ENCODE results near the gene PXDN. TPM values are rescaled to one million over a fixed set of nuclear protein-coding genes. Genes with fewer than 3 reads are reported as not detected.

PXDN gene
- total RNA-seq, 1 donor from 2014 or later = 27.5 TPM

GRCh38 chr2:1613731-1614354, 130.5 kb downstream of the PXDN start:
- DNase-seq (ENCODE audit: low spot score) = peak; percentile 76
- intact Hi-C loops (cut with DNase I) = no loop called here

GRCh38 chr2:1613078-1613445, 131.3 kb downstream of the PXDN start:
- intact Hi-C loops (cut with DNase I) = no loop called here
- peak; percentile 12 for DNase-seq (ENCODE audit: low spot score)

GRCh38 chr2:1612391-1613077, 131.8 kb downstream of the PXDN start:
- intact Hi-C loops (cut with DNase I) = no loop called here
- peak; percentile 20 for DNase-seq (ENCODE audit: low spot score)

DNA sequence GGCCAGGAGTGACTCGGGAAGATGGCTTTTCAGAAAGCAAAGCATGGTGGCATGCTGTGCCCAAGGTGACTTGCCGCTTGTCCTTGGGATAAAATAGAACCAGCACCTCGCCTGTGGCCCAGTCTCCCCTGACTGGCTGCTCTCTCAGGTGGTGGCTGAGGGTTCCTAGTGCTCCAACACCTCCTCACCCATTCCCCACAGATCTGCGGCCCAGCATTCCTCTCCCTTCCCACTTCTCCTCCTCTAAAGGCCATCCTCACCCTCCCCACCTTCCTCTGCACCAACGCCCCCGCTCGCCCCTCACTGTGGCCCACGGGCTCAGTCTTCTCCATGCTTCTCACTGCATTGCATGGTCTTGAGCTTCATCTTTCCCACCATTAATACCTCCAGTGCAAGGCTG, 132.4 kb downstream of the PXDN start:
- intact Hi-C loops (cut with DNase I) = no loop called here
- peak; percentile 35 for DNase-seq (ENCODE audit: low spot score)

DNA sequence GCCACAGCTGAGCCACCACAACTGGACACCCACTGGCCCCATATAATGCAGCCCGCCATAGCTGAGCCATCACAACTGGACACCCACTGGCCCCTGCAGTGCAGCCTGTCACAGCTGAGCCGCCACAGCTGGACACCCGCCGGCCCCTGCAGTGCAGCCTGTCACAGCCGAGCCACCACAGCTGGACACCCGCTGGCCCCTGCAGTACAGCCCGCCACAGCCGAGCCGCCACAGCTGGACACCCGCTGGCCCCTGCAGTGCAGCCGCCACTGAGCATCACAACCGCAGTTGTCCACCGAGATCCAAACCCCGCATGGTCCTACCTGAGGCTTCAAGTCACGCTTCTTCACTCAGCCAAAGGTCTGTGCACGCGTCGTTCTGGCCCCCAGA, 134.2 kb downstream of the PXDN start:
- intact Hi-C loops (cut with DNase I) = no loop called here

GRCh38 chr2:1609485-1610095, 134.7 kb downstream of the PXDN start:
- intact Hi-C loops (cut with DNase I) = loop anchor here (5.0 kb wide), 2 partner anchors 43 to 133 kb away; partner anchors contain the start of gene PXDN
- peak; percentile 49 for DNase-seq (ENCODE audit: low spot score)

More for the DNA sequence above, 134.2 kb downstream of the PXDN start:
- peak; percentile 47 for DNase-seq (ENCODE audit: low spot score)

DNA sequence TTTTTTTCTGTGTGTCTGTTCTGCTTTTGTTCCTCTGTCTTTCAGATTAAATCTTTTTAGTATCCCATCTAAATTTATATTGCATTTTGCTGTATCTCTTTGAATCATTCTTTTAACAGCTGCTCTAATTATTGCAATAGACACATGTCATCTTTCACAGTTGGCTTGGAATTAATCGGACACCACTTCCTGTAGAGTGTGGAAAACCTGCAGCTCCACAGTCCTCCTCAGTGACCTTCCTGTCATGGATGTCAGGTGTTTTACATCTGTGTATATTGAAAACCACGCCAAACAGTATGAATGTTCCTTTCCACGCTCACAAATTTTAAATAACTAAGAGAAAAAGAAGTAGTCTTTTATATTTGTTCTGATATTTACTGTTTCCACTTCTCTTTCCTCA, 135.3 kb downstream of the PXDN start:
- DNase-seq (ENCODE audit: low spot score) = no peak
- intact Hi-C loops (cut with DNase I) = loop anchor here (5.0 kb wide), 2 partner anchors 43 to 133 kb away; partner anchors contain the start of gene PXDN

- DNase-seq (ENCODE audit: low spot score) = peak; percentile 38
- intact Hi-C loops (cut with DNase I) = loop anchor here (5.0 kb wide), 2 partner anchors 44 to 134 kb away; partner anchors contain the start of gene PXDN
Observed at GRCh38 chr2:1607971-1608688, 136.2 kb downstream of the PXDN start.

- intact Hi-C loops (cut with DNase I) = loop anchor here (5.0 kb wide), 2 partner anchors 45 to 135 kb away; partner anchors contain the start of gene PXDN
- DNase-seq (ENCODE audit: low spot score) = peak; percentile 66
Observed at GRCh38 chr2:1607236-1607920, 136.9 kb downstream of the PXDN start.

DNA sequence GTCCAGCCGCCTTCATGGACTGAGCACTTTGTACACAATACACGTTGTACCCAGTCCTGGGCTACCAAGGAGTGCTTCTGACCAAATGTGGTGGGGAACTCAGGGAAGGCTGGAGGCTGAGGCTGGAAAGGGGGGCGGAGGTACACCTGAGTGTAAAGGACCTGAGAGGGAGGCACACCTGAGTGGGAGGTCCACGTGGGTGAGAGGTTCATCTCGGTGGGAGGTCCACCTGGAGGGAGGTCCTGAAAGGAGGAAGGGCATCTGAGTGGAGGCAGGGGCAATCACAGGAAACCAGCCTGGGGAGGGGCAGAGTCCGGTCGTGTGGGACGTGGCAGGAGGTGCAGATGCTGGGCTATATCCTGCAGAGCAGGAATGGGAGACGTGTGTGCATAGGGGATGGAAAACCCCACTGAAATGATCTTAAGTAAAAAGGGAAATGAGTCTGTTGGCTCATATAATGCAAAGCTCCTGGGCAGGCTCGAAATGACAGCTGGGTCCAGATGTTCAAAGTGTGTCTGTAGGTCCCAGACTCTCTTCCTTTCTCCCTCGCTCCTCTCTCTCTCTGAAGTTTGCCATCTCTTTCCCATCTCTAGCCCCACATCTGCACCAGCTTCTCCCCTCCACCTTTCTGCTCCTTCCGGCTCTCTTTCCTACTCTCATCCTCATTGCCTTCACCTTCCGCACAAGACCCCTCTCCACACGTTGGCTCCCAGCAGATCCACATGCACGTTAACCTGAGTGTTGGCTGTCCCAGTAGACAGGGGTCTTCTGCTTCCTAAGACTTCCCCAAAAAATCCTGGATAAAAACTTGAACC, 137.7 kb downstream of the PXDN start:
- DNase-seq (ENCODE audit: low spot score) = peak; percentile 73
- intact Hi-C loops (cut with DNase I) = loop anchor here (5.0 kb wide), 2 partner anchors 46 to 136 kb away; partner anchors contain the start of gene PXDN

GRCh38 chr2:1606046-1606400, 138.3 kb downstream of the PXDN start:
- intact Hi-C loops (cut with DNase I) = loop anchor here (5.0 kb wide), 2 partner anchors 46 to 136 kb away; partner anchors contain the start of gene PXDN

GRCh38 chr2:1605102-1606045, 138.9 kb downstream of the PXDN start:
- intact Hi-C loops (cut with DNase I) = loop anchor here (5.0 kb wide), 2 partner anchors 47 to 137 kb away; partner anchors contain the start of gene PXDN
- peak; percentile 81 for DNase-seq (ENCODE audit: low spot score)

More at GRCh38 chr2:1606046-1606400, 138.3 kb downstream of the PXDN start:
- DNase-seq (ENCODE audit: low spot score) = peak; percentile 59

DNA sequence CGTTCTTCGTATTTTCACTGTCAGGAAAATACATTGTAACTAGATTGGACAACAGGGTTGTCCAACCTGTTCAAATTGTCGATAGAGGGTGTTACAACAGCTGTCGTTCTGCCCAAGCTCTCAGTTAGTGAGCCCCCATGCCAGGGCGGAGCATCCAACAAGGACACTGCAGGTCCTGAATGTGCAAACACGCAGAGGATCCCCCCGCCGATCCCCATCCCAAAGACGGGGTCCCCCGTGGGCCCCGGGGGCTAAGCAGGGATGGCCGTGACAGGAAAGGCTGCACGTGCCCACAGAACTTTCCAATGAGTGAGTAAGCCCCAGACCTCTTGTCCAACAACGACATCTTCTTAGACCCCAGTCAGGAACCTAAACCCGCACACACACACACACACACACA, 140.8 kb downstream of the PXDN start:
- intact Hi-C loops (cut with DNase I) = no loop called here
- DNase-seq (ENCODE audit: low spot score) = peak; percentile 43

GRCh38 chr2:1603059-1603458, 141.3 kb downstream of the PXDN start:
- peak; percentile 70 for DNase-seq (ENCODE audit: low spot score)
- intact Hi-C loops (cut with DNase I) = no loop called here

DNA sequence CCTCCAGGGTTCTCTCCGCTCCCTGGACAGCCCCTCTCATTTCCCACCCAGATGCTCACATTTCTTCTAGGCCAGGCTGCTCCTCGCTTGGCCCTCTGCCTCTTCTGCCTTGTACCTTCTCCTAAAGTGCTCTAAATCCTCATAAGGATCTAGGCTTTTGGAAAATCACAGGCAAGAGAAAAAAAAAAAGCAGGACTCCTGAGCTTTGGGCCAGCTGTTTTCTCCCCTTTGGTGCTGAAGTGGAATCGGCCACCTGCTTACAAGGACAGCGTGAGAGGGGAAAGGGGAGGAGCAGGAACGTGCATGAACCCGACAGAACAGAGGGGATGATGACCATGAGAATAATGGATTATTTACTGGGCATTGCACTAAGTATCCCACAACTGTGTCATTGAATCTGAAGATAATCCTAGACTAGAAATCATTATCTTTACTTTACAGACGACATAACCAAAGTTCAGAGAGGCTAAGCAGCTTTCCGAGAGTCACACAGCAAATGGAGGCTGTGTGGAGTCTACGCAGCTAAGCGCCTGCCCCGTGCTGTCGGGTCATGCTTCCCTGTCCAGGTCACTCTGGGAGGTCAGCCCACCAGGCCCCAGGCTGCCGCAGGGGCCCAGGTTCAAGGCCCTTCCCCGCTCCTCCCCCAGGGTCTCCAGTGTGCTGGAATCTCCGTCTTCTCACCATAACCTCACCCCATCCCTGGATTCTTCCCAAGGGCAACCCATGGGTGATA, 141.9 kb downstream of the PXDN start:
- DNase-seq (ENCODE audit: low spot score) = peak; percentile 55
- intact Hi-C loops (cut with DNase I) = no loop called here

DNA sequence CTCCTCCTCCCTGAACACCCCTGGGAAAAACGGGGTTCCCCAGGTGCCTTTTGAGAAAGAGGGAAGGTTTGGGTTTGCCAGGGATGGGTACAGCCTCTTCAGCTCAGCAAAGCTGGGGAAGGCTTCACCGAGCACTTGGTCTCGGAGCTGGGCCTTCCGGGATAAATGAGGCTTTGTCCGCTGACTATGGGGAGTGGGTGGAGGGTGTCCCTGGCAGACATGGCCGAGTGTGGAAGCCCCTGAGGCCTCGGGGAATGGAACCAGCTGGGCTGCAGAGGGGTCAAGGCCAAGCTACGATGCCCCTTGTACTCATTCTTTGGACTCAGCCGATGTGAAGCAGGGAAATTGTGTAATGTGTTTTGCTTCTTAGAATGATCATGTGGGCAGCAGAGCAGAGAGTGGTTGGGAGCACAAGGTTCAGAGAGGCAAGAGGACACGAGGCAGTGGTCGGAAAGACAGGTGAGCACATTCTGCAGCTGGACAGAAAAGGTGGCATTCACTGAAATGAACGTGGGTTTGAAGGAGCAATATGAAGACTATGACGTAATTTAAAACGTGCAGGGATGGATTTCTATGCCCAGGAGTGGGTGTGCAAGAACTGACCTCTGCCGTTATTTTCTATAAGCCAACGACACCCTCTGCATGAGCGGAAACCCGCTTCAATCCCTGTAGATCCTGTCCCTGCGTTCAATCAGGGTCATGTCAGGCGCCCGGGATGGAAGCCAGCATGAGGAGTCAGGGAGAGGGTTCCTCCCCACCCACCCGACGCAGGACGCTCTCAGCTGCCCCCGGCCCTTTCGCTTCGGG, 142.6 kb downstream of the PXDN start:
- intact Hi-C loops (cut with DNase I) = no loop called here
- peak; percentile 74 for DNase-seq (ENCODE audit: low spot score)
